GM18511 (cell line): ENCODE results near the gene RCAN2.
"Not testable (repeated sequence)": the region's sequence is repeated elsewhere in the genome, so short reads cannot be mapped to it uniquely, and the experiment has no call there.

Experiments
- ATAC-seq: cut with Tn5 transposase; IDR thresholded peaks from one replicate; pipeline ENCODE4 v1.9.1; 2021; ENCODE audit warnings: mild to moderate bottlenecking, moderate library complexity; ENCODE audit not compliant: unreplicated experiment

RCAN2 gene

DNA sequence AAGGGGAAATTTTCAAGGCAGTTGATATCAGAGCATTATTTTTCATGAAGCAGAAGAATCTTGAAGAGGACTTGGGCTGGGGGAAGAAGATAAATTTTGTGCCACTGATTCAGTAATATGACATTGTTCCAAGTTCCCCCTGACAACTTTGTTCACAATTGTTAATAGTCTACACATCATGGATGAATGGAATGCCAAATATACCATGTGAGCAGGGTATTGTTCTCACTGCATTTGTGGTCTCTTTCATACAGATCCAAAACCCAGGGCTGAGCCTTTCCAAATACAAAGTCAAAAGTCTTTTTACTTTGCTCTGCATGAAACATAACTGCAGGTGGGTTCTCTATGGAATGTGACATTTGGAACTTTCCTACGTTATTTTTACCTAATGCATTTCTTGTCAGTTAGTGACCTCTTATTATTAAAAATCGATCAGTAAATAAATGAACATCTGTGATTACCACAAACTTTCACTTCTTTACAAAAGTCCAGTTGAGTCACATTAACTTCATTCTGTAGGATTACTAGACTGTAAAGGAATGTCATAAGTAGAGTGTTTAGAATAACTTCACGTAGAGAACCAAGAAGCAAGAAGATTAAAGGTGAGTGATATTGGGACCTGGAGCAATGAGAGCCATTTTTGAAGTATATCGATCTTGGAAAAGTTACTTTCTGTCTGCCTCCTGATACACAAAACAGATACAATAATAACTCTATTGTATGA, 100.9 kb downstream of the RCAN2 start:
- ATAC-seq = no peak

DNA sequence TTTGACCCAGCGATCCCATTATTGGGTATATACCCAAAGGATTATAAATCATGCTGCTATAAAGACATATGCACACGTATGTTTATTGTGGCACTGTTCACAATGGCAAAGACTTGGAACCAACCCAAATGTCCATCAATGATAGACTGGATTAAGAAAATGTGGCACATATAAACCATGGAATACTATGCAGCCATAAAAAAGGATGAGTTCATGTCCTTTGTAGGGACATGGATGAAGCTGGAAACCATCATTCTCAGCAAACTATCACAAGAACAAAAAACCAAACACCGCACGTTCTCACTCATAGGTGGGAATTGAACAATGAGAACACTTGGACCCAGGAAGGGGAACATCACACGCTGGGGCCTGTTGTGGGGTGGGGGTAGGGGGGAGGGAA, 103.5 kb downstream of the RCAN2 start:
- ATAC-seq = not testable (repeated sequence)

DNA sequence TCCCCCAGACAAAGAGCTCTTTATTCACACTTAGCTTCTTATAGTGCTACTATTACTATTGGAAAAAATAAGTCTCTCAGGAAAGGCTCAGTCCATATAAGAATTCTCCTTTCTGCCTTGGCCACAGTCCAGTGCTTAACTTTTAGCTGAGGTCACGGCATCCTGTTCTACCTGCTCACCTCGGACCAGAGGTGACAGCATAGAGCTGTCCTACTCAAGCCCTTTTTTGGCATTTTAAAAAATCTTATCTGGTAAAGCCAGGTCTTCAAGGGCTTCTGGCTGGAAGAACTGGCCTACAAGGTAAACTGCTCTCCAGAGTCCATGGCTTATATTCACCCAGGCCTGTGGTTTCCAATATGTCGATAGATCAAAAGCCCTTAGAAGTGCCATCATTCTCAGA, 109.7 kb downstream of the RCAN2 start:
- ATAC-seq = no peak

DNA sequence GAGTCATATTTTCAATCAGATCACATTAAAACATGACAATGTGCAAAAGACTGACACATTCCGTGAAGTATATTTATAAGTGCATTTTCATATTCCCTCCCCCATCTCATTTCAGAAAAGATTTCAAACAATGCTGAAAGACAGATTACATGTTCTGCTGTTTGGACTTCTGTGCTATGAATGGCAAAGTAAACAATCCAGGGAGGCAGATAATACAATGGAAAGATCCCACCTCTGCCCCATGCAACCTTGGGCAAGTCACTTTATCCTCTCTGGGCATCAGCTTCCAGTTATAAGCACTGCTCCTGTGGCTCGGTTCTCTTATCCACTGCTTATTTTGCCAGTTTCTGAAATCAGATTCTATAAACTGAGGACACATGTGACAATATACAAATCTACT, 110.2 kb downstream of the RCAN2 start:
- no peak for ATAC-seq

DNA sequence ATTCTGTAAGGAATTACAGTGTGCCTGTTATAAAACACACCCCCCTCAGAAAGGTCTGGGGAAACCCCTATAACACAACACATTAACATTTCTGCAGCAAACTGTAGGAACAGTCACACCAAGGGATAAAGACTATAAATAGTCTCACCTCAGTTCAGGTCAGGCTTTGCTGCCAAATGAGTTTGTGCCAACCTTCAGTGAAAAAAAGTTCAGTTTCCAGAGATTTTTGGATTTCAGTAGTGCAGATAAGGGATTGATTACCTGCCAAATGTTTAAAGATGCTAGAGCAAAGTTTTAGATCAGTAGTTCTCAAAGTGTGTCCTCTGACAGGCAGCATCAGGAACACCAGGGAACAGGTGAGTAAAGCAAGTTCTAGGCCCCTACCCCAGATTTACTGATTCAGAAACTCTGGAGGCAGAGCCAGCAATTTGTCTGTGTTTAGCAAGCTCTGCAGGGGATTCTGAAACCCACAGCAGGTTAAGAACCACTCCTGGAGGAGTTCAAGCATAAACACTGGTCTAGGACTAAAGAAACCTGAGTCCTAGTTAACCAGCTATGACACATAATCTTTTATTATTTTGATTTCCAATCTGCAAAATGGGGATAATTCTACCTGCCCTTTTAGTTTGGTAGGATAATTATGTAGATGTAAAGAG, 111.0 kb downstream of the RCAN2 start:
- ATAC-seq = no peak

DNA sequence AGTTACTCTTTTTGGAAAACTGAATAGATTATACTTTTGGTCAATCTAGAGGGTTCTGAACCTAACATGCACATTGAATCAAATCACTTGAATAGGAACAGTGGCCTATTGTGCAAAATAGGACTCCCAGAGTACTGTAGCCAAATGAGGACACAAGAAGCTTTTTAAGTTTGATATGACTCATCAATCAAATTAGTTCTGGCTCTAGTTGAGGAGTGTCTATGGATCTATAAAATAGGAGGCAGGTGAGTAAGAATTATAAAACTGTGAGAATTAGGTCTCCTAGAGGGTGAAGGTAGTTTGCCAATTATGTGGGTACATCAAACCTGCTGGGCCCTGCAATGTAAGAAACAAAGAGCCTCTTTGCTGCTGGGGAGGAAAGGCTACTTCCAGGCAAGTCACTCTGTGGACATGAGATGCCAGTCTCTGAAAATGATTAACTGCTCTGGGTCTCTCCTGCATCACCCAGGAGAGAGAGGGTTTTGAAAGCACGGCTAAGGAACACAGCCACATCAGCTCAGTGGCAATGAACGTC, 112.3 kb downstream of the RCAN2 start:
- no peak for ATAC-seq

DNA sequence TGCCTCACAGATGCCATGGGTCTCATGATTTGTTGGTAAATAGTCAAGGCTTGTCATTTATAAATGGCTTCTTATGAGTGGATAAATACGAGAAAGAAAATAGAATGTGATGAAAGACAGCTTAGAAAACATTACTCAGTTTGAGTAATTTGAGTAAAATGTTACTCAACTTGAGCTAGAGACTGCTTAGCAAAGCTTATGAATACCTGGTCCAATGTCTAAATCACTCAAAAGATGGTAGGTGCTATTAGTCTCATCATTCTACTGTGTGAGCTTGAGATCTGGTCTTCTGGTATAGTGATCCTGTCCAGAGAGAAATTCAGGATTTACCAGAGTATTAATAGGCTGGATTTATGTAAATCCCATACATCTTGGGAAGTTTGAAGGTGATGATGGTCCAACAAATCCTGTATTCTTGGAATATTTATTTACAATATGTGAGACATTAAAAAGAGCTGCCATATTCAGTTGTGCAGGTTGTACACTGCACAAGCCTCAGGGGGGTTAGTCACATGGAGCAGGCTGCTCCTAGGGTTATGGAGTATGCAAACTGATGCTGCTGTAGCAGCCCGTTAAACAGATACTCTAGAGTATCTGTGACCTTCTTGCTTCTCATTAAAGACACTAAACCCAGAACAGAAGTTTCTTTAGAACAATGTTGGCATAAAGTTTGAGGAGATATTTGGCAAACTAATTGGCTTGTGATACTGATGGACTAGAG, 112.9 kb downstream of the RCAN2 start:
- ATAC-seq = no peak

DNA sequence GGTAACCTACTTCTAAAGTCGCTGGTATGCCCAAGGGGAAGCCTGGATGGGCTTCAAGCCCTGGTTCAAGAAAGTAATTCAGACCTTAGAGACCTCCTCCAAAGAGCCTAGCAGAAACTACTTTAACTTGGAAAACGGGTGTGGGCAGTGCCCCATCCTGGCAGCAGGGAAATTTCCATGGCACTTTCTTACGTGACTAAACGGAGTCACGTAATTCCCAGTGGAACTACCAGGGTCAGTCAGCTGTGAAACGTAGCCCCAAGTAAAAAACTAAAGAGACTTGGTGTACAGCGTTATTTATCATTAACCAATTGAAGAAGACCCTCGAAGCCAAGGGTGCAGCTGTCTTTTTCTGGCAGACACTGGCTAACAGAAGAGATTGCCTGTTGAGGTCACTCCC, 114.0 kb downstream of the RCAN2 start:
- ATAC-seq = peak; percentile 1

DNA sequence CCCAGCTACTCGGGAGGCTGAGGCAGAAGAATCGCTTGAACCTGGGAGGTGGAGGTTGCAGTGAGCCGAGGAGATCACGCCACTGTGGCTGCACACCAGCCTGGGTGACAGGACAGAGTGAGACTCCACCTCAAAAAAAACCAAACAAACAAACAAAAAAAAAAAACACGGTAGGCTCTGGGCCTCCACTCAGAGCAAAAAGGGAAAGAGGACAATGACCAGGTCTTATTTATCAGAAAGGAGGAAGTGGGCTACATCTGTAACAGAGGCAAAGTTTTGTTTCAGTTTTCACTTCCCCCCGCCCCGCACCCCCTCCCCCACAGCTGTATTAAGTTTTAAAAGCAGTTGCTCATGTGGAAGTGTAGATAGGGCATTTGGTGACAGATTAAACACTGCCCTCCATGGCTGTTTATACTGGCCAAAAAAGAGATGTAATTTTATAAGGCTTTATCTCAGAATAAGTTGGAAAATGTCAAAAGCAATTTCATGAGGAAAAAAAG, 114.6 kb downstream of the RCAN2 start:
- peak; percentile 95 for ATAC-seq

DNA sequence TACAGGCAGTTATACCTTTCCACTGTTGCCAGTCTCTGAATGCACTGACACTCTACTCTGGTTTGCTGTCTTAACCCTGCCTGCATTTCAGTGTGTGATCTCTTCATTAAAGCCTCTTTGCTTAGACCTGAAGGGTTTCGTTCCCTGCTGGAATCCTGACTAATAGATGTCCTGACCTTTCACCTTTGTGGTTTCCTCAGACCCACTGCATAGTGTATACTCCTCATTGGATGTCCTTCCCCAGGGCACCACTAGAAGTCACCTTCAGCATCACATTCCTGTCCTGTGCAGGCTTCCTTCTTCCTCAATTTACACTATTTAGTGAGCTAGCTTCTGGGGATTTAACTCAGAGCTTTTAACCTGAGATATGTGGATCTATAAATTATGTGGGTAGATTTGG, 120.6 kb downstream of the RCAN2 start:
- ATAC-seq = no peak

DNA sequence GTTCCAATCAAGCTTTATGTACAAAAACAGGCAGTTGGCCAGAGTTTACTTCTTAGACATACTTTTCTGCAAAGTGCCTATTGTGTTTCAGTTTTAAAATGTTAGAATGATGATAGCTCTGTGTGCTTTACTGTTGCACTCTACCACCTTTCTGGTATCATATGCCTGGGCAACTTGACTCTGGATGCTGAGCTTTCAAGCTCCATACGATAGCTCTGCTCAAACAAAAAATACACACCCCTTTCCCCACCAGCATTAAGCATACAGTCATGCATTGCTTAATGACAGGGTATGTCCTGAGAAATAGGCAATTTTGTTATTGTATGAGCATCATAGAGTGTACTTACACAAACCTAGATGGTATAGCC, 123.1 kb downstream of the RCAN2 start:
- ATAC-seq = no peak

DNA sequence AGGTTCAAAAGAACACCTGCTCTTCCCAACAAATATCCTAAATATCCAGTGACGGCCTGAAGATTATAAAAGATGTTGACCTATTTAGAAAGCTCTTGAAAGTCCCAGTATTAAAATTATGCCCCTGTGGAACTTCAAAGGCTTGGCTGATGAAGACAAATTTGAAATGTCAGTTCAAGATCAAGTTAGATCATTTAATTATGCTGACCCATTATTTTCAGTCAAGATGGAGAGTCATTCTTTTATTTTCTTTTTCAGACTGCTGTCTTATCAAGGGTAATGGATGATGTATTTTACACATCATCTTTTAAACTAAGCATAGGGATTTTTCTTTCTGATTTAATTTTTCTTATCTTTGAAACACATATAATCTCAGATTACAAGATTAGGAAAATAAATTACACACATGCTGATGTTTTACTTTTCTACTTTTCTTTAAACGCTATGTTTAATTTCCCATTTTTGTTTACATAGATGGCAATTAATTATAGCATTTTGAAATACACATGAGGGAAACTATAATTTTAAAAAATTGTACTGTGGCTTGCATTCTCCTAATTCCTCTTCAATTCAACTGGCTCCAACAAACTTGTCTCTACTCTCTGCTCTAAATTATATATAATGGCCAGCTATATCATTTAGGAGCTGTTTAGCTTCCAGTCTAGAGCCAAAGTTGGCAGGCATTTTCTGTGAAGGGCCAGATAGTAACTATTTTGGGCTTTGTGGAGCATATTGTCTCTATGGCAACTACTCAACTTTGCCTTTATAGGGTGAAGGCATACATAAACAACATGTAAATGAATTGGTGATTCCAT, 123.7 kb downstream of the RCAN2 start:
- no peak for ATAC-seq

DNA sequence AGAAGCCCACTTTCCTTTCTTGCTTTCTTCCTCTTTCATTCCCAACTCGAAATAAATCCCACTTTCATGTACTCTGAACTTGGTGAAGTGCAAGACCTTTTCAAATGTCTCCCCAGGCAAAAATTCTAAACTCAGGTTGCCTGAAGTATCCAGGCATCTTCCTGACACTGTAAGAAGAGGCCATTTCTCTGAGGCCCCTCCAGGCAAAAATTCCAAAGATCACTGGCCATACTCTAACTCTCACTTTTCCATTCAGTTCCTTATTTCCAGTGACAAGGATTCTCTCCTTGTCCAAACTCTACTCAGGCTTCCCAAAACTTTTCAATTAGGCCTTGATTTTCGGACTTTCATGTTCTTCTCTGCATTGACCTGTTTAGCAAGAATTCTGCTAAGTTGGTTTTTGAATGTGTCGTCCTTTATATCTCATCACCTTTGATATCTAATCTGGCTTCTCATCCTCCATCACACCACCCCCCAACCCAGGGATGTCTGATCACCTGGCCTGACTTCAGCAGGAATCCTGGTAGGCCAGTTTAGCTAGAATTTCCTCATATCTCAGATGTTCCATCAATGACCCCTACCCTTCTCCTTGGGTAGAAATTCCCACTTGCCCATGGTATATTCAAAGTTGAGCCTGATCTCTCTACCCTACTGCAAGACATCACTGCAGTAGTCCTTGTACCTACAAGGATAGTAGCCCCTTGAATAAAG, 124.9 kb downstream of the RCAN2 start:
- ATAC-seq = no peak

DNA sequence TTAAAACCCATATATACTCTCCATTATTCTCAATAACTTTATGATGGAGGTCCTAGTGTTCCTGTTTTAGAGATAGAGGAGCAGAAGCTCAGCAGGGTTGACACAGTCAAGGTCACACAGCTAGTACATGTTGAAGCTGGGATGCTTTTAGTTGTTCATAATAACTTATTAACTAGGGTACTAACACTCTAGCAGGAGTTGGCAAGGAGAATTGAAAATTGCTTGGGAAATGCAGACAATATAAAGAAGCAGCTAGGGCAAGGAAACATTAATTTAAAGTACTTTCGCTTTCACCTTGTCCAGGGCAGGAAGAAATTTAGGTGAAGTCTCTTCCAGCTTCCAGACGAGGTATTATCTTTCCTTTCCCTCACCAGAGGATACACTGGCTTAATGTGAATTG, 133.7 kb downstream of the RCAN2 start:
- no peak for ATAC-seq

DNA sequence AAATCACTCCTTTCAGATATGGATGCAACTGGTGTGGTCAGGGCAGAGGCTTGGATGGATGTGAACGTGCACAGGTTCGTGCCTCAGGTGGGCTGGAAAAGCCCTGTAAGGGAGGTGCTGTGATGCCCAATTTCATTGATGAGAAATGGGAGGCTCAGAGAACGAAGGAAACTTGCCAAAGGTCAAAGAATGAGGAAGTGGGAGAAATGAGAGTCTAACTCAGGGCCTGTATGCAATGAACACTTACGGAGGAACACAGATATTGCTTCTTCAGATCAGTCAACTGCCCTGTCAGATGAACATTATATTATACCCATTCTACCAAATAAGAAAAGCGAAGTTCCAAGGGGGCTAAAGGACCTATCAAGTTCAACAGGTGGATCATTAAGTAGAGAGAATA, 134.7 kb downstream of the RCAN2 start:
- ATAC-seq = no peak

DNA sequence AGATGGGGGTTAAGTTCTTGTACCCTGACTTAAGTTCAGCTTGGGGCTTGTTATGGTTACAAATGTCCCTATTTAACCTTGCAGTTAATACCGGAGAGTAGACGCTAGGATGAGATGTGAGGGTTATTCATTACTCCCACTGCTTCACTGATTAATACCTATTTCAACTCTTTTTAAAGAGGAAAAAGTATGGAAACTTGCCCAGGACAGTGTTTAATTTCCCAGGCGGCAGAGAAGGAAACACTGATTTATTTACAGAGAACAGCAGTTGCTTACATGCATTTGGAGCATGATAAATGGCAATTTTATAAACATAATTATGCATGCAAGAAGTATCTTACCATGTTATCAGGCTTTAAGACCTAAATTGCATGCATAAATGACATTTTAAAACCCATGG, 137.7 kb downstream of the RCAN2 start:
- ATAC-seq = no peak

DNA sequence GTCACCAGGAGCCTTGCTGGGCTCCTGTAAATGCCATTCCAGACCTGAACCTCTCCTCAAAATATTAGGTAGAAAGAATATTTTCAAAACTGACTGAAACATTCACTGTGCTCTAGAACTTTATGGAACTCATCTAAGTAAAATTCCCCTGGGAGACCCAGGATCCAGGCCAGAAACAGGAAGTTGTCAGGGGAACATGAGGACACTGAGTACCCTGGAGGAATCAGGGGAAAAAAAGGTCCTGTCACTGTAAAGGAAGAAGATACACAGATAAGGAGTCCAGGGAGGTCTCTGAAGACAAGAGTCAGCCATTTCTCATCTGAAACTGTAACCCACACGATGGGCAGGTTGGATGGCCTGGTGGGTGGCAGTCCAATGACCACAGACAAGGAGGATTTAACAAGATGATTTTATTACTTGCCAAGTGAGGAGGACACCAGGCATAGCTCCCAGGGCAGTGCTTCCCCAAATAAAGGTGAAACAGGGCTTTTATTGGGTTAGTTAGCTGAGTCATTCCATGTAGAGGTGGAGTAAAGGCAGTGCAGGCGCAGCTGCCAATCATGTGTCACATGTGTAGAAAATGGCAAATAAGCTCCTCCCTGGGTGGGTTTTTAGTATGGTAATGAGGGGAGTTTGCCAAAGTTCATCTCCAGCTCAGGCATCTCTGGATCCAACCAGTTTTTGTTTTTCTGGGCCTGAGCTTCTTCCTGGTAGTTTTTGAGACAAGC, 138.5 kb downstream of the RCAN2 start:
- ATAC-seq = no peak

DNA sequence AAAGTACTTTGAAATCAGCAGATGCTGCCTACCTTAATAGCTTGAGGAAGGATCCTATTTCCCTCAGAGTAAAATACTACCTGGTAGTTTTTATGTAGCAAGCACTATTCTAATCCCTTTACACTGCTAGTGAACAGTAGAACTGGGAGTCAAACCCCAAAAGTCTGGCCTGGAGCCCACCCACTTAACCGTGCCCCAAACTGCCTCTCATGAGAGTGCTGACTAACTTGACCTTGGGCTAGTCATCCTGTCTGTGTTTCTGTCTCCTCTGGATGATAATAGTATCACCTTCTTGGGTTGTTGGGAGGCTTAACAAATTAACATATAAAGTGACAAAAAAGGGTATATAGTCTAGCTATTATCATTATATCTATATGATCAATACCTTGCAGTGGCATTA, 140.5 kb downstream of the RCAN2 start:
- ATAC-seq = no peak

DNA sequence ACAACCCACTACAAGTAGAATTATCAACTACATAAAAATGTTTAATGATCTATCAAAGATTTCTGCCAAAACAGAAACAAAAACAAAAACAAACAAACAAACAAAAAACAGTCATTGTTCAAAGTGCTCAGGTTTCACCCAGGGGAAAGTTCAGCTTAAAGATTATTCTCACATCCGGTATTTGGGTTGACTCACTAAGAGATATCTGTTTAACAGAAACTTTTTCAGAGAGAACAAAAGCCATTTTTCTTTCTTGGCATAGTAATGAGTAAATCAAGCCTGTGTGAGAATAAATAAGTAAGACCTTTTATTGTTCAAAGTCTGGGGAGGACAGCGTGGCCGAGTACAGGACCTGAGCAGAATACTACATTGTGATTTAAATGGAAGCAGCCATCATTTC, 143.6 kb downstream of the RCAN2 start:
- ATAC-seq = no peak

DNA sequence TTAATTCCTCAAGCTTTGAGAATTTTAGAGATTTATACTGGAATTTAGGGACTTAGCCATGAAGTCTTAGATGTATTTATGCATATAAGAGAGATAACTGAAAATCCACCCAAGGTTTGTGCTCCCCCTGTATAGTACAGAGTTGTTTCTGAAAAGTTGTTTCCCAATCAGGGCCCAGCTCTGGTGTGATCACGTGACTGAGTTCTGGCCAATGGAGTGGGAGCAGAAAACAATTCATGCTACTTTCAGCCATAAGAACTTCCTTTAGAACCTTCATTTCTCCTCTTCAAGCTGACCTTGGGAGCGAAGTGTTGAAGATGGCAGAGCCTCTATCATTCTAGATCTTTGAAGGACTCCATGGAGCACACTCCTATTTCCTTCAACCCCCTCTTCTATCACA, 151.0 kb downstream of the RCAN2 start:
- ATAC-seq = no peak
